Measurements from ENCODE around the gene PSMB1.
"Not testable (repeated sequence)": the region's sequence is repeated elsewhere in the genome, so short reads cannot be mapped to it uniquely, and the experiment has no call there.

Gene PSMB1

DNA sequence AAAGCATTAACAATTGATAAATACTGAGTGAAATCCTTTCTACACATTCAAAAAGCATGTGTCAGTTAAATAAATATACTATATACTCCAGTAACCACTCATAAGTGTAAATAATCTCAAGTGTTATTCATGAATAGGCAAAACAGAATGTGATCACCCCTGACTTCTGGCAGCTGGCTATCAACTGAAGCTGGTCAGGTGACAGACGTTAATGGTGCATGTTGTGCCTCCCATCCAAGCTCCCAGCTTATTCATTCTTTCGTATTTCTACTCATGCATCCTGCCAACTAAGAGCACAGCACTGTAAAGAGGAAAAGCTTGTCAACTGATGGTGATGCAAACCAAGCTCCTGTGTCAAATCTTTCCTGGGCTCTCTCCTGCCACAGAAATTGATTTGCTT lies 7.7 kb downstream of the PSMB1 start:
- H4K20me1 ChIP-seq, result peaks cover 83 to 100% (median 98%) of the 10 kb centered on the region in 11 experiments
- no peaks in the 10 kb centered on the region for H3K27me3 ChIP-seq
- H3K4me3 ChIP-seq, result no peak overlapping the region
- TF ChIP-seq Cebpa-rat (IDR thresholded peaks at IDR 0.05), result no peak
- peaks cover 4 to 16% (median 7%) of the 10 kb centered on the region in 10 experiments; a peak in 11 of 20 replicates for H3K4me1 ChIP-seq
- H3K9ac ChIP-seq, result no peak overlapping the region
- H3K4me2 ChIP-seq, result no peak overlapping the region
- no peak overlapping the region for H3K27ac ChIP-seq
- no peaks in the 10 kb centered on the region for H3K9me3 ChIP-seq (replicated peaks in 1 of 11)
- peaks cover 97 to 100% (median 100%) of the 10 kb centered on the region in 11 experiments for H3K36me3 ChIP-seq

DNA sequence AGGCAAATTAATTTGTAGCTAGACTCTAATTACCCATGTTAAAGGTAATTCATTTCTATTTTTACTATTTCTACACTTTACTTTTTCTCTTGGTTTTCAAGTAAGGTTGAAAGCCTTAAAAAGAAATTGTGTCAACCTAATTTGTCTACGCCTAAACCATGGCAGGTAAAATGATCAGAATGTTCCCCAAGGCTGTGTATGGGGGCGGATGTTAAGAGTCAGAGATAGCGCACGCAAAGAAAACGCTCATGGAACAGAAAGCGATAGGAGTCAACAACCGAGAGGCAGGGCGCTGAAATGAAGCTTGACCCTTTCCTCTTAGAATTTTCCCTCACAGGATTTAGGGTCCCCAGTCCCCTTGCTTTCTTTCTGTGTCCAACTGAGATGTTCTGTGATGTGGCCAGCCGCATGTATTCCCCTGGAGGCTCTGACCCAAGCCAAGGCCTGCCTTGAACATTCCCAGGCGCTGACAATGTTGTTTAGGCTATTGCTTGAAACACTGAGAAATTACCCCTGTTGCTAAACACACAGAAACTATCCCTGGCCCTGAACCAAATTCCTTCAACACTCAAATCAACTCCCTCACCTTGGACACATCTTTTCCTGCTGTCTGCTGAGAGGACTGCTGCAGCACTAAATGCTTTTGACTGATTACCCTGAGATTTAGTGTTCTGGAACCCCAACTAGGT lies 10.9 kb downstream of the PSMB1 start:
- H3K4me1 ChIP-seq, result peaks cover 0 to 20% (median 4%) of the 10 kb centered on the region in 10 experiments; a peak in 12 of 20 replicates
- peaks cover 94 to 100% (median 99%) of the 10 kb centered on the region in 11 experiments for H3K36me3 ChIP-seq
- H3K4me3 ChIP-seq, result no peak overlapping the region
- no peak overlapping the region for H3K27ac ChIP-seq
- no peaks in the 10 kb centered on the region for H3K27me3 ChIP-seq
- no peak overlapping the region for H3K4me2 ChIP-seq
- no peak for TF ChIP-seq Cebpa-rat (IDR thresholded peaks at IDR 0.05)
- H3K9me3 ChIP-seq (replicated peaks in 1 of 11), result no peaks in the 10 kb centered on the region
- no peak overlapping the region for H3K9ac ChIP-seq
- H4K20me1 ChIP-seq, result peaks cover 68 to 100% (median 98%) of the 10 kb centered on the region in 11 experiments

GRCh38 chr6:170537329-170537728 lies 15.8 kb downstream of the PSMB1 start:
- Histone ChIP-seq H3K27me3 (no peaks in the 10 kb centered on the region), H3K9me3 (replicated peaks in 1 of 11) (no peaks in the 10 kb centered on the region), H3K9ac (no peak overlapping the region), H3K4me2 (no peak overlapping the region), H3K4me3 (no peak overlapping the region), H3K27ac (no peak overlapping the region), H3K36me3 (peaks cover 94 to 100% (median 99%) of the 10 kb centered on the region in 11 experiments), H3K4me1 (peaks cover 0 to 20% (median 4%) of the 10 kb centered on the region in 10 experiments; a peak in 12 of 20 replicates), H4K20me1 (peaks cover 30 to 92% (median 78%) of the 10 kb centered on the region in 11 experiments)
- no peak for TF ChIP-seq Cebpa-rat (IDR thresholded peaks at IDR 0.05)

GRCh38 chr6:170536671-170537070 lies 16.4 kb downstream of the PSMB1 start:
- Histone ChIP-seq H3K9ac (no peak overlapping the region), H4K20me1 (peaks cover 26 to 86% (median 76%) of the 10 kb centered on the region in 11 experiments), H3K4me3 (no peak overlapping the region), H3K9me3 (replicated peaks in 1 of 11) (no peaks in the 10 kb centered on the region), H3K4me2 (no peak overlapping the region), H3K36me3 (peaks cover 88 to 100% (median 99%) of the 10 kb centered on the region in 11 experiments), H3K4me1 (peaks cover 0 to 20% (median 4%) of the 10 kb centered on the region in 10 experiments; a peak in 12 of 20 replicates), H3K27me3 (no peaks in the 10 kb centered on the region), H3K27ac (no peak overlapping the region)
- no peak for TF ChIP-seq Cebpa-rat (IDR thresholded peaks at IDR 0.05)

- Histone ChIP-seq H3K4me1 (peaks cover 0 to 10% (median 2%) of the 10 kb centered on the region in 10 experiments; a peak in 12 of 20 replicates), H3K4me2 (no peak overlapping the region), H3K36me3 (peaks cover 71 to 88% (median 84%) of the 10 kb centered on the region in 11 experiments), H4K20me1 (peaks cover 14 to 77% (median 65%) of the 10 kb centered on the region in 11 experiments), H3K9me3 (replicated peaks in 1 of 11) (no peaks in the 10 kb centered on the region), H3K27me3 (no peaks in the 10 kb centered on the region), H3K4me3 (no peak overlapping the region), H3K9ac (no peak overlapping the region), H3K27ac (no peak overlapping the region)
- no peak for TF ChIP-seq Cebpa-rat (IDR thresholded peaks at IDR 0.05)
Measured at GRCh38 chr6:170535004-170535403, 18.1 kb downstream of the PSMB1 start.

DNA sequence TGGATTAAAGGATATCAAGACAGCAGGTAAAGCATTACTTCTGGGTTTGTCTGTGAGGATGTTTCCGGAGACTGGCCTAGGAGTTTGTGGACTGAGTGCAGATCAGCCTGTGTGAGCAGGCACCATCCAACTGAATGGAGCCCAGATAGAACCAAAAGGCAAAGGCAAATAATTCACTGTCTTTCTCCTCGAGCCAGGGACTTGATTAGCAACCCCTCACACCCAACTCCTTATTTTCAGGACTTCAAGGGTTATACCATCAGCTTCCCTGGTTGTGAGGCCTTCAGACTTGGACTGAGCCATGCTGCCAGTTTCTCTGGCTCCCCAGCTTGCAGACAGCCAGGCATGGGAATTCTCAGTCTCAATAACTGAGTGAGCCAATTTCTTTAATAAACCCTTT lies 19.3 kb downstream of the PSMB1 start:
- no peak for TF ChIP-seq Cebpa-rat (IDR thresholded peaks at IDR 0.05)
- no peak overlapping the region for H3K27ac ChIP-seq
- peaks cover 5 to 65% (median 53%) of the 10 kb centered on the region in 11 experiments; a peak in 20 of 22 replicates for H4K20me1 ChIP-seq
- H3K4me1 ChIP-seq, result peaks cover 0 to under 1% (median 0%) of the 10 kb centered on the region in 10 experiments; a peak in 3 of 20 replicates
- no peak overlapping the region for H3K4me2 ChIP-seq
- no peak overlapping the region for H3K4me3 ChIP-seq
- no peak overlapping the region for H3K9ac ChIP-seq
- no peaks in the 10 kb centered on the region for H3K27me3 ChIP-seq
- H3K36me3 ChIP-seq, result peaks cover 62 to 76% (median 72%) of the 10 kb centered on the region in 11 experiments
- no peaks in the 10 kb centered on the region for H3K9me3 ChIP-seq (replicated peaks in 1 of 11)

DNA sequence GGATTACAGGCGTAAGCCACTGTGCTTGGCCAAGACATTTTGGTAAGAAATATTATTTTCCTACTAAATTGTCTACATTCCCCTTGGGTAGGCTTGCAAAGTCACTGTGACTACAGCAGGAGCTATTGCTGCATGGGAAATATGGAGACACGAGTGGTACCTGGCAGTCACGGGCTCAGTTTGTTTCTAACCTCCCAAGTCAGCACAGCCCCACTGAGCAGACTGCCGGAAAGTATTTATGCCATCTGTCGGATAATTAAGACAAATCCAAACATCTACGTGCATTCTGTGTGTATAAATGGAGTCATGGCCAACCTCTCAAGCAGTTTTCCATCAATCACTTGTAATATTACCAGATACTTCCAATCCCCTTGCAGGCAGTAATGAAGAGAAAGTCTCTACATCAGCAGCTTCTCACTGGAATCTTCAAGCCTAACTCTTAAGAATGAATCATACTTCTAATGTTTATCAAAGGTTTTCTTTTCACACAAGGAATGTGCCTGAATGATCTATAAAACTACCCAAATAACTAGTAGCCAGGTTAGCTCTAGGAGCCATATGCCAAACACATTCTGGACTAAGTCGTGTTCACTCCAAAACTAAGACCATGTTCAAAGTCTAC lies 20.1 kb downstream of the PSMB1 start:
- Histone ChIP-seq H3K4me2 (no peak overlapping the region), H3K27ac (no peak overlapping the region), H3K27me3 (no peaks in the 10 kb centered on the region), H3K4me1 (peaks cover 0 to 5% (median 0%) of the 10 kb centered on the region in 10 experiments; a peak in 4 of 20 replicates), H3K9ac (no peak overlapping the region), H3K4me3 (no peak overlapping the region), H3K9me3 (replicated peaks in 1 of 11) (no peaks in the 10 kb centered on the region), H4K20me1 (peaks cover 0 to 57% (median 45%) of the 10 kb centered on the region in 11 experiments; a peak in 19 of 22 replicates), H3K36me3 (peaks cover 54 to 67% (median 64%) of the 10 kb centered on the region in 11 experiments)
- TF ChIP-seq Cebpa-rat (IDR thresholded peaks at IDR 0.05), result no peak

- peaks cover 24 to 37% (median 34%) of the 10 kb centered on the region in 11 experiments for H3K36me3 ChIP-seq
- H3K27ac ChIP-seq, result no peak overlapping the region
- peaks cover 0 to 5% (median 0%) of the 10 kb centered on the region in 10 experiments; a peak in 4 of 20 replicates for H3K4me1 ChIP-seq
- H3K9me3 ChIP-seq (replicated peaks in 1 of 11), result no peaks in the 10 kb centered on the region
- peaks cover 0 to 27% (median 17%) of the 10 kb centered on the region in 11 experiments; a peak in 15 of 22 replicates for H4K20me1 ChIP-seq
- no peak for TF ChIP-seq Cebpa-rat (IDR thresholded peaks at IDR 0.05)
- no peak overlapping the region for H3K9ac ChIP-seq
- no peak overlapping the region for H3K4me3 ChIP-seq
- H3K4me2 ChIP-seq, result no peak overlapping the region
- H3K27me3 ChIP-seq, result no peaks in the 10 kb centered on the region
Measured at GRCh38 chr6:170529839-170530469, 23.2 kb downstream of the PSMB1 start.

DNA sequence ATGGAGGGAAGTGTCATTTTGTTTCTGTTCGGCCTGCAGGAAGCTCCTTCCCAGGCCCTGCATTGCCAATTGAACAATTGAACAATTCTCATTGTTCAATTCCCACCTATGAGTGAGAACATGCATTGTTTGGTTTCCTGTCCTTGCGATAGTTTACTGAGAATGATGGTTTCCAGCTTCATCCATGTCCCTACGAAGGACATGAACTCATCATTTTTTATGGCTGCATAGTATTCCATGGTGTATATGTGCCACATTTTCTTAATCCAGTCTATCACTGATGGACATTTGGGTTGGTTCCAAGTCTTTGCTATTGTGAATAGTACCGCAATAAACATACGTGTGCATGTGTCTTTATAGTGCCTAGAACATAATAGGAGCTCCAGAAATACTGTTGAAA lies 25.1 kb downstream of the PSMB1 start:
- H3K27ac ChIP-seq; H3K9ac ChIP-seq; H3K4me2 ChIP-seq; H3K9me3 ChIP-seq (replicated peaks in 1 of 11); H3K27me3 ChIP-seq; H3K4me3 ChIP-seq: not testable (repeated sequence)
- H3K36me3 ChIP-seq, result peaks cover 4 to 18% (median 14%) of the 10 kb centered on the region in 11 experiments
- H3K4me1 ChIP-seq, result peaks cover 0 to 16% (median 5%) of the 10 kb centered on the region in 10 experiments; a peak in 6 of 20 replicates
- H4K20me1 ChIP-seq, result peaks cover 0 to 17% (median 9%) of the 10 kb centered on the region in 11 experiments; a peak in 10 of 22 replicates
